HepG2 (cell line): ENCODE measurements around the gene MTHFR. TPM values are rescaled to one million over a fixed set of nuclear protein-coding genes. Genes with fewer than 3 reads are reported as not detected.
A peak's percentile ranks its signal among the peaks of the same experiment; 100 is the strongest.

ENCODE experiments used
- BATF2 ChIP-seq: sonication (generic); formaldehyde crosslinking; IDR thresholded peaks from 2 replicates; pipeline ENCODE4 v1.8.0; 2022; ENCODE audit warnings: mild to moderate bottlenecking, missing genetic modification reagents, moderate library complexity
- BCL3 ChIP-seq: sonication (generic); formaldehyde crosslinking; IDR thresholded peaks from 2 replicates; pipeline ENCODE4 v1.5.1; 2020; ENCODE audit warnings: mild to moderate bottlenecking, missing genetic modification reagents, moderate library complexity
- CAMTA2 ChIP-seq: sonication (generic); formaldehyde crosslinking; IDR thresholded peaks from 2 replicates; pipeline ENCODE4 v1.4.0; 2020; ENCODE audit warnings: mild to moderate bottlenecking, missing genetic modification reagents, borderline replicate concordance
- FOXC1 ChIP-seq: sonication (generic); formaldehyde crosslinking; IDR thresholded peaks from 2 replicates; pipeline ENCODE4 v1.8.0; 2022; ENCODE audit warnings: mild to moderate bottlenecking, missing genetic modification reagents, borderline replicate concordance
- FOXO4 ChIP-seq: sonication (generic); formaldehyde crosslinking; conservative IDR thresholded peaks from 2 replicates; pipeline ENCODE4 v1.8.1; 2023; ENCODE audit warnings: missing genetic modification reagents
- GFI1 ChIP-seq: sonication (generic); formaldehyde crosslinking; IDR thresholded peaks from 2 replicates; pipeline ENCODE4 v1.5.0; 2020; ENCODE audit warnings: missing genetic modification reagents, mild to moderate bottlenecking, borderline replicate concordance
- HMGXB4 ChIP-seq, 2 experiments: sonication (generic) in 1 of 2; formaldehyde crosslinking in 1 of 2; IDR thresholded peaks; 2 replicates each; pipeline versions ENCODE4 v1.4.0 to v1.6.1; 2018 to 2020; ENCODE audit warnings: missing genetic modification reagents in 2 of 2, borderline replicate concordance in 1 of 2, low read depth in 1 of 2, mild to moderate bottlenecking in 1 of 2, missing biosample characterization in 1 of 2
- HOXA3 ChIP-seq: sonication (generic); formaldehyde crosslinking; IDR thresholded peaks from 2 replicates; pipeline ENCODE4 v1.5.0; 2020; ENCODE audit warnings: missing genetic modification reagents
- IRF9 ChIP-seq: sonication (generic); formaldehyde crosslinking; IDR thresholded peaks from 2 replicates; pipeline ENCODE4 v1.8.0; 2022; ENCODE audit warnings: missing genetic modification reagents, mild to moderate bottlenecking, borderline replicate concordance
- KDM6A ChIP-seq: IDR thresholded peaks from 2 replicates; pipeline ENCODE4 v1.6.1; 2016; ENCODE audit warnings: low read depth
- KLF16 ChIP-seq, 2 experiments: sonication (generic) in 1 of 2; formaldehyde crosslinking in 1 of 2; IDR thresholded peaks; 2 replicates each; pipeline versions ENCODE4 v1.6.1 to v1.8.0; 2016 to 2023; ENCODE audit warnings: missing genetic modification reagents in 2 of 2, missing compliant biosample characterization in 1 of 2
- SAFB2 ChIP-seq: sonication (generic); formaldehyde crosslinking; IDR thresholded peaks from 2 replicates; pipeline ENCODE4 v1.5.1; 2020; ENCODE audit warnings: missing genetic modification reagents, low read depth, mild to moderate bottlenecking, borderline replicate concordance
- SIN3A ChIP-seq: IDR thresholded peaks from 2 replicates; pipeline ENCODE4 v1.6.1; 2011; ENCODE audit warnings: low read depth, mild to moderate bottlenecking, control low read depth, low read length, borderline replicate concordance
- SMARCE1 ChIP-seq: fragments of 450-650 bp; IDR thresholded peaks from 2 replicates; pipeline ENCODE4 v1.6.1; 2017; ENCODE audit warnings: borderline replicate concordance
- SP1 ChIP-seq, 2 experiments: fragments of 450-650 bp in 1 of 2; sonication (generic) in 1 of 2; formaldehyde crosslinking in 1 of 2; IDR thresholded peaks; 2 replicates each; pipeline versions ENCODE4 v1.4.0 to v1.6.1; 2016 to 2020; ENCODE audit warnings: missing genetic modification reagents in 1 of 2
- TCF7 ChIP-seq: sonication (generic); IDR thresholded peaks from 2 replicates; pipeline ENCODE4 v1.6.1; 2016; ENCODE audit warnings: antibody characterized with exemption, low read depth
- TMF1 ChIP-seq: sonication (generic); formaldehyde crosslinking; IDR thresholded peaks from 2 replicates; pipeline ENCODE4 v1.8.1; 2022; ENCODE audit warnings: low read depth, missing genetic modification reagents
- ZFX ChIP-seq: sonication (generic); formaldehyde crosslinking; IDR thresholded peaks from 2 replicates; pipeline ENCODE4 v1.4.0; 2020; ENCODE audit warnings: mild to moderate bottlenecking, low read depth, missing genetic modification reagents, moderate library complexity
- ZNF30 ChIP-seq: sonication (generic); formaldehyde crosslinking; IDR thresholded peaks from 2 replicates; pipeline ENCODE4 v1.5.0; 2020; ENCODE audit warnings: mild to moderate bottlenecking, missing genetic modification reagents
- ZNF570 ChIP-seq: sonication (generic); formaldehyde crosslinking; IDR thresholded peaks from 2 replicates; pipeline ENCODE4 v1.4.0; 2020; ENCODE audit warnings: mild to moderate bottlenecking, missing genetic modification reagents, borderline replicate concordance
- ZNF772 ChIP-seq: sonication (generic); formaldehyde crosslinking; IDR thresholded peaks from 2 replicates; pipeline ENCODE4 v1.5.0; 2020; ENCODE audit warnings: mild to moderate bottlenecking, missing genetic modification reagents
- ZNF883 ChIP-seq: sonication (generic); formaldehyde crosslinking; IDR thresholded peaks from 2 replicates; pipeline ENCODE4 v1.5.1; 2020; ENCODE audit warnings: mild to moderate bottlenecking, missing genetic modification reagents; ENCODE audit errors: not compliant biosample characterization
- polyA plus RNA-seq, 8 experiments: library from polyadenylated mRNA; depleted of rRNA in 3 of 8; stranded (reverse) in 7 of 8; unstranded in 1 of 8; fragments of >200 nt; fragmentation: Illumina TruSeq in 4 of 8; extraction: Trizol in 4 of 8; gene quantifications; 2 replicates each; pipeline versions ENCODE4 v1.2.1 to v1.2.3, GENCODE V29; 2011 to 2016; ENCODE audit warnings: low read depth in 4 of 8, missing spikeins in 1 of 8, mixed read lengths in 1 of 8; ENCODE audit not compliant: insufficient read depth in 1 of 8
- total RNA-seq, 5 experiments: library from RNA; depleted of rRNA; stranded (reverse); fragments of >200 nt; fragmentation: Illumina TruSeq; extraction: Trizol; gene quantifications; 2 replicates each; pipeline ENCODE4 v1.2.3, GENCODE V29; 2016; ENCODE audit warnings: low read depth in 1 of 5

The MTHFR gene
- total and polyA plus RNA-seq, 2 of the 13 experiments (the other 11 are each of a cell fraction or from before 2014, with no cell fraction given), result 3.8 to 8.2 TPM

- TF ChIP-seq GFI1 (CRISPR knock-in tag), result peak; percentile 36; the same call in 1 of the 2 replicates
- TF ChIP-seq SIN3A, result peak; percentile 51; the same call in 1 of the 2 replicates
- TF ChIP-seq HMGXB4 (CRISPR knock-in tag; IDR thresholded peaks at IDR 0.05; ENCODE audit: borderline replicate concordance in 1 of 2, low read depth in 1 of 2), result no peak
- TF ChIP-seq FOXO4 (CRISPR knock-in tag), result no peak
- TF ChIP-seq TMF1, result no peak
- TF ChIP-seq BCL3 (CRISPR knock-in tag), result 0 out of 2 replicates have a peak, but pooled peaks have one; percentile 25
- TF ChIP-seq SP1 (IDR thresholded peaks at IDR 0.05), result no peak
- TF ChIP-seq SP1 (CRISPR knock-in tag; IDR thresholded peaks at IDR 0.05), result no peak
- TF ChIP-seq FOXC1 (CRISPR knock-in tag), result no peak; the same call in 1 of the 2 replicates
- TF ChIP-seq BATF2 (CRISPR knock-in tag), result no peak
- peak; percentile 39 for TF ChIP-seq ZNF883
- no peak for TF ChIP-seq TCF7
- TF ChIP-seq SAFB2 (CRISPR knock-in tag), result no peak
- peak; percentile 1; the same call in 1 of the 2 replicates for TF ChIP-seq HOXA3 (CRISPR knock-in tag)
- TF ChIP-seq ZNF570, result no peak
- TF ChIP-seq ZNF772 (CRISPR knock-in tag), result no peak
- TF ChIP-seq ZFX, result peak; percentile 27; the same call in 1 of the 2 replicates
- TF ChIP-seq KLF16 (CRISPR knock-in tag; IDR thresholded peaks at IDR 0.05), result no peak
- no peak for TF ChIP-seq CAMTA2
- TF ChIP-seq ZNF30 (CRISPR knock-in tag), result no peak
- 0 out of 2 replicates have a peak, but pooled peaks have one; percentile 30 for TF ChIP-seq IRF9
- 0 out of 2 replicates have a peak, but pooled peaks have one; percentile 14 for TF ChIP-seq KDM6A (CRISPR knock-in tag)
- no peak for TF ChIP-seq SMARCE1
Measured at GRCh38 chr1:11802973-11803885, 2.5 kb downstream of the MTHFR start (continued).
